HL-60 (cell line): ENCODE data around the gene MEMO1.

Source experiments
- CTCF ChIP-seq: IDR thresholded peaks from one replicate; pipeline ENCODE4 v1.5.1; 2011; ENCODE audit warnings: low read length, control low read depth, inconsistent platforms; ENCODE audit not compliant: insufficient read depth
- GABPA ChIP-seq: IDR thresholded peaks from 2 replicates; pipeline ENCODE4 v1.6.1; 2012; ENCODE audit warnings: low read depth
- POLR2AphosphoS5 ChIP-seq: IDR thresholded peaks from 2 replicates; pipeline ENCODE4 v1.6.1; 2012; ENCODE audit warnings: low read depth
- TF ChIP-seq, protein P1 (sequence below): IDR thresholded peaks from 2 replicates; pipeline ENCODE4 v1.6.1; 2012; ENCODE audit warnings: low read depth; ENCODE audit not compliant: insufficient replicate concordance

- TF ChIP-seq CTCF = no peak
- no peak for TF ChIP-seq POLR2AphosphoS5
- TF ChIP-seq, protein P1, sequence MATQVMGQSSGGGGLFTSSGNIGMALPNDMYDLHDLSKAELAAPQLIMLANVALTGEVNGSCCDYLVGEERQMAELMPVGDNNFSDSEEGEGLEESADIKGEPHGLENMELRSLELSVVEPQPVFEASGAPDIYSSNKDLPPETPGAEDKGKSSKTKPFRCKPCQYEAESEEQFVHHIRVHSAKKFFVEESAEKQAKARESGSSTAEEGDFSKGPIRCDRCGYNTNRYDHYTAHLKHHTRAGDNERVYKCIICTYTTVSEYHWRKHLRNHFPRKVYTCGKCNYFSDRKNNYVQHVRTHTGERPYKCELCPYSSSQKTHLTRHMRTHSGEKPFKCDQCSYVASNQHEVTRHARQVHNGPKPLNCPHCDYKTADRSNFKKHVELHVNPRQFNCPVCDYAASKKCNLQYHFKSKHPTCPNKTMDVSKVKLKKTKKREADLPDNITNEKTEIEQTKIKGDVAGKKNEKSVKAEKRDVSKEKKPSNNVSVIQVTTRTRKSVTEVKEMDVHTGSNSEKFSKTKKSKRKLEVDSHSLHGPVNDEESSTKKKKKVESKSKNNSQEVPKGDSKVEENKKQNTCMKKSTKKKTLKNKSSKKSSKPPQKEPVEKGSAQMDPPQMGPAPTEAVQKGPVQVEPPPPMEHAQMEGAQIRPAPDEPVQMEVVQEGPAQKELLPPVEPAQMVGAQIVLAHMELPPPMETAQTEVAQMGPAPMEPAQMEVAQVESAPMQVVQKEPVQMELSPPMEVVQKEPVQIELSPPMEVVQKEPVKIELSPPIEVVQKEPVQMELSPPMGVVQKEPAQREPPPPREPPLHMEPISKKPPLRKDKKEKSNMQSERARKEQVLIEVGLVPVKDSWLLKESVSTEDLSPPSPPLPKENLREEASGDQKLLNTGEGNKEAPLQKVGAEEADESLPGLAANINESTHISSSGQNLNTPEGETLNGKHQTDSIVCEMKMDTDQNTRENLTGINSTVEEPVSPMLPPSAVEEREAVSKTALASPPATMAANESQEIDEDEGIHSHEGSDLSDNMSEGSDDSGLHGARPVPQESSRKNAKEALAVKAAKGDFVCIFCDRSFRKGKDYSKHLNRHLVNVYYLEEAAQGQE = no peak
- TF ChIP-seq GABPA = no peak
Observed at GRCh38 chr2:31987454-31988220, 23.2 kb downstream of the MEMO1 start.
